GM12878 (cell line): Measurements from ENCODE around the gene MTFMT. TPM values are rescaled to one million over a fixed set of nuclear protein-coding genes. Genes with fewer than 3 reads are reported as not detected.

ENCODE experiments used
- ASH2L ChIP-seq: fragments of 300-600, 200-600 bp; sonication (generic); IDR thresholded peaks from 2 replicates; pipeline ENCODE4 v1.6.1; 2017; ENCODE audit warnings: low read depth, mild to moderate bottlenecking, borderline replicate concordance
- ATF3 ChIP-seq: IDR thresholded peaks from 2 replicates; pipeline ENCODE4 v1.6.1; 2011; ENCODE audit warnings: low read depth, mild to moderate bottlenecking, low read length, moderate library complexity, borderline replicate concordance; ENCODE audit errors: extremely low read depth
- BACH1 ChIP-seq: fragments of 450-650 bp; IDR thresholded peaks from 2 replicates; pipeline ENCODE4 v1.6.1; 2017; ENCODE audit warnings: mild to moderate bottlenecking, borderline replicate concordance
- BMI1 ChIP-seq: fragments of 450-650 bp; IDR thresholded peaks from 2 replicates; pipeline ENCODE4 v1.6.1; 2016; ENCODE audit warnings: mild to moderate bottlenecking, moderate library complexity, borderline replicate concordance
- CREM ChIP-seq: IDR thresholded peaks from 2 replicates; pipeline ENCODE4 v1.6.1; 2014; ENCODE audit warnings: antibody characterized with exemption, low read depth
- MTA3 ChIP-seq: IDR thresholded peaks from 2 replicates; pipeline ENCODE4 v1.6.1; 2012; ENCODE audit warnings: low read length, inconsistent platforms, borderline replicate concordance
- PBX3 ChIP-seq: IDR thresholded peaks from 2 replicates; pipeline ENCODE4 v1.6.1; 2011; ENCODE audit warnings: mild to moderate bottlenecking, low read depth, low read length, moderate library complexity; ENCODE audit not compliant: insufficient replicate concordance
- RBBP5 ChIP-seq: fragments of 200-600 bp; sonication (generic); conservative IDR thresholded peaks from 2 replicates; pipeline ENCODE4 v1.6.1; 2016
- SPI1 ChIP-seq: IDR thresholded peaks from 2 replicates; pipeline ENCODE4 v1.6.1; 2011; ENCODE audit warnings: low read depth, mild to moderate bottlenecking, low read length, moderate library complexity, borderline replicate concordance; ENCODE audit not compliant: insufficient read depth
- SREBF2 ChIP-seq: IDR thresholded peaks from 2 replicates; pipeline ENCODE4 v1.6.1; 2012; ENCODE audit warnings: mild to moderate bottlenecking, low read length
- STAT1 ChIP-seq: fragments of 450-650 bp; conservative IDR thresholded peaks from 2 replicates; pipeline ENCODE4 v1.6.1; 2014; ENCODE audit warnings: antibody characterized with exemption, mild to moderate bottlenecking
- YY1 ChIP-seq: IDR thresholded peaks from 2 replicates; pipeline ENCODE4 v1.6.1; 2011; ENCODE audit warnings: low read depth, mild to moderate bottlenecking, low read length
- ZNF622 ChIP-seq: fragments of 450-650 bp; IDR thresholded peaks from 2 replicates; pipeline ENCODE4 v1.6.1; 2017; ENCODE audit warnings: mild to moderate bottlenecking, inconsistent platforms
- polyA plus RNA-seq, 11 experiments: library from polyadenylated mRNA; depleted of rRNA in 4 of 11; unstranded in 6 of 11; stranded (reverse) in 5 of 11; fragments of >200 nt; fragmentation: Nextera tagmentation in 4 of 11; fragmentation: Illumina TruSeq in 1 of 11; extraction: Ambion mirVana in 4 of 11; extraction: Trizol in 1 of 11; gene quantifications; 1 replicate in 1 of 11; 2 replicates in 10 of 11; pipeline versions ENCODE4 v1.2.1 to v1.2.3, GENCODE V29; 2011 to 2016; ENCODE audit warnings: inconsistent platforms in 2 of 11, missing spikeins in 2 of 11, low read depth in 1 of 11
- total RNA-seq, 4 experiments: library from RNA; depleted of rRNA in 3 of 4; stranded (reverse); fragments of >200 nt in 3 of 4; fragmentation: Illumina TruSeq in 1 of 4; extraction: Trizol in 1 of 4; gene quantifications; 2 replicates each; pipeline versions ENCODE4 v1.2.1 to v1.2.3, GENCODE V29; 2013 to 2021
- TF ChIP-seq, protein P1 (sequence below): fragments of 450-650 bp; IDR thresholded peaks from 2 replicates; pipeline ENCODE4 v1.6.1; 2017; ENCODE audit warnings: borderline replicate concordance
- TF ChIP-seq, protein P2 (sequence below): fragments of 450-650 bp; IDR thresholded peaks from 2 replicates; pipeline ENCODE4 v1.6.1; 2017; ENCODE audit warnings: mild to moderate bottlenecking

MTFMT gene
- total and polyA plus RNA-seq, 10 of the 15 experiments (the other 5 are each of a cell fraction or from before 2014, with no cell fraction given): 1.7 to 29.8 (median 17.4) TPM

DNA sequence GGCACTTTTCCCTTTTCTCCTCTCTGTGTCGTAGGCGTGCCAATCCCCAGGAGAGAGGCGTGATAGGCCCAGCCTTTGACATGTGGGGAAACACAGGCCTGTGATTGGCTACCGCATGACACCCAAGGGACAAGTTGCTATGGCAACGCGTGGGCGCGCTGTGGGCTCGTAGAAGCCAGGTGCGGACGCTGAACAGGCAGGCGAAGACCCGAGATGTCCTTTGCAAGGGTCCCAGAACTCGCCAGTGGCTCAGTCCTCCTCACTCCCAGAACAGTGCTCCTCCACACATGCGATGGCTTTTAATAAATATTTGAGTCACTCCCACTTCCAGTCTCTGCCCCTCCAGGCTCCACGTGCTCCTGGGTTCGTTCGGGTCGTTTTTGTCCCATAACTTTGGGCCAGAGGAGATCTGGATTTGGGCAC, 20.0 kb upstream of the MTFMT start (continued):
- TF ChIP-seq YY1 (no peak), STAT1 (no peak), SPI1 (no peak), ASH2L (no peak), BMI1 (peak; percentile 100), MTA3 (no peak), ZNF622 (no peak), ATF3 (peak; percentile 62; the same call in 1 of the 2 replicates), BACH1 (no peak), RBBP5 (no peak), PBX3 (peak; percentile 66), SREBF2 (no peak), CREM (peak; percentile 24; the same call in 1 of the 2 replicates)
- TF ChIP-seq, protein P1, sequence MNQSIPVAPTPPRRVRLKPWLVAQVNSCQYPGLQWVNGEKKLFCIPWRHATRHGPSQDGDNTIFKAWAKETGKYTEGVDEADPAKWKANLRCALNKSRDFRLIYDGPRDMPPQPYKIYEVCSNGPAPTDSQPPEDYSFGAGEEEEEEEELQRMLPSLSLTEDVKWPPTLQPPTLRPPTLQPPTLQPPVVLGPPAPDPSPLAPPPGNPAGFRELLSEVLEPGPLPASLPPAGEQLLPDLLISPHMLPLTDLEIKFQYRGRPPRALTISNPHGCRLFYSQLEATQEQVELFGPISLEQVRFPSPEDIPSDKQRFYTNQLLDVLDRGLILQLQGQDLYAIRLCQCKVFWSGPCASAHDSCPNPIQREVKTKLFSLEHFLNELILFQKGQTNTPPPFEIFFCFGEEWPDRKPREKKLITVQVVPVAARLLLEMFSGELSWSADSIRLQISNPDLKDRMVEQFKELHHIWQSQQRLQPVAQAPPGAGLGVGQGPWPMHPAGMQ: no peak
- TF ChIP-seq, protein P2, sequence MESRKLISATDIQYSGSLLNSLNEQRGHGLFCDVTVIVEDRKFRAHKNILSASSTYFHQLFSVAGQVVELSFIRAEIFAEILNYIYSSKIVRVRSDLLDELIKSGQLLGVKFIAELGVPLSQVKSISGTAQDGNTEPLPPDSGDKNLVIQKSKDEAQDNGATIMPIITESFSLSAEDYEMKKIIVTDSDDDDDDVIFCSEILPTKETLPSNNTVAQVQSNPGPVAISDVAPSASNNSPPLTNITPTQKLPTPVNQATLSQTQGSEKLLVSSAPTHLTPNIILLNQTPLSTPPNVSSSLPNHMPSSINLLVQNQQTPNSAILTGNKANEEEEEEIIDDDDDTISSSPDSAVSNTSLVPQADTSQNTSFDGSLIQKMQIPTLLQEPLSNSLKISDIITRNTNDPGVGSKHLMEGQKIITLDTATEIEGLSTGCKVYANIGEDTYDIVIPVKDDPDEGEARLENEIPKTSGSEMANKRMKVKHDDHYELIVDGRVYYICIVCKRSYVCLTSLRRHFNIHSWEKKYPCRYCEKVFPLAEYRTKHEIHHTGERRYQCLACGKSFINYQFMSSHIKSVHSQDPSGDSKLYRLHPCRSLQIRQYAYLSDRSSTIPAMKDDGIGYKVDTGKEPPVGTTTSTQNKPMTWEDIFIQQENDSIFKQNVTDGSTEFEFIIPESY: no peak
